ENCODE data around the gene FKBP5.

- TF ChIP-seq, protein P1, sequence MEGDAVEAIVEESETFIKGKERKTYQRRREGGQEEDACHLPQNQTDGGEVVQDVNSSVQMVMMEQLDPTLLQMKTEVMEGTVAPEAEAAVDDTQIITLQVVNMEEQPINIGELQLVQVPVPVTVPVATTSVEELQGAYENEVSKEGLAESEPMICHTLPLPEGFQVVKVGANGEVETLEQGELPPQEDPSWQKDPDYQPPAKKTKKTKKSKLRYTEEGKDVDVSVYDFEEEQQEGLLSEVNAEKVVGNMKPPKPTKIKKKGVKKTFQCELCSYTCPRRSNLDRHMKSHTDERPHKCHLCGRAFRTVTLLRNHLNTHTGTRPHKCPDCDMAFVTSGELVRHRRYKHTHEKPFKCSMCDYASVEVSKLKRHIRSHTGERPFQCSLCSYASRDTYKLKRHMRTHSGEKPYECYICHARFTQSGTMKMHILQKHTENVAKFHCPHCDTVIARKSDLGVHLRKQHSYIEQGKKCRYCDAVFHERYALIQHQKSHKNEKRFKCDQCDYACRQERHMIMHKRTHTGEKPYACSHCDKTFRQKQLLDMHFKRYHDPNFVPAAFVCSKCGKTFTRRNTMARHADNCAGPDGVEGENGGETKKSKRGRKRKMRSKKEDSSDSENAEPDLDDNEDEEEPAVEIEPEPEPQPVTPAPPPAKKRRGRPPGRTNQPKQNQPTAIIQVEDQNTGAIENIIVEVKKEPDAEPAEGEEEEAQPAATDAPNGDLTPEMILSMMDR (IDR thresholded peaks at IDR 0.05), result no peak
- no peak for TF ChIP-seq POLR2A (IDR thresholded peaks at IDR 0.05)
Observed at GRCh38 chr6:35690484-35690883, 1.8 kb upstream of the FKBP5 start.

Data from esophagus squamous epithelium (tissue), 4 donors.